Progenitor cell of endocrine pancreas (in vitro differentiated cells): Measurements from ENCODE around the gene TTLL11. TPM values are rescaled to one million over a fixed set of nuclear protein-coding genes. Genes with fewer than 3 reads are reported as not detected.

Source experiments
- DNase-seq: peaks from one replicate; pipeline ENCODE4 v3.0.0; 2021; ENCODE audit warnings: low spot score; ENCODE audit not compliant: unreplicated experiment
- H3K27ac Mint-ChIP-seq: 2 replicates; pipeline ENCODE4 v1.8.0; 2021; ENCODE audit warnings: mild to moderate bottlenecking, moderate library complexity, mixed read lengths
- H3K27me3 Mint-ChIP-seq: 2 replicates; pipeline ENCODE4 v1.8.0; 2021; ENCODE audit warnings: mixed read lengths
- H3K36me3 Mint-ChIP-seq: 2 replicates; pipeline ENCODE4 v1.8.0; 2022; ENCODE audit warnings: mixed read lengths; ENCODE audit not compliant: insufficient read depth
- H3K4me1 Mint-ChIP-seq: 2 replicates; pipeline ENCODE4 v1.8.0; 2021; ENCODE audit warnings: low read depth, mixed read lengths
- H3K4me3 Mint-ChIP-seq: 2 replicates; pipeline ENCODE4 v1.8.0; 2021; ENCODE audit warnings: low read depth, mild to moderate bottlenecking, moderate library complexity, mixed read lengths
- H3K9me3 Mint-ChIP-seq: 2 replicates; pipeline ENCODE4 v1.8.0; 2021; ENCODE audit warnings: low read depth, mixed read lengths
- CTCF ChIP-seq: fragments of 200-600 bp; sonication (generic); IDR thresholded peaks from one replicate; pipeline ENCODE4 v1.5.0; 2021; ENCODE audit warnings: antibody characterized with exemption, mild to moderate bottlenecking; ENCODE audit not compliant: unreplicated experiment
- total RNA-seq: library from RNA; stranded (reverse); gene quantifications from 2 replicates; pipeline ENCODE4 v1.2.1, GENCODE V29; 2021

The TTLL11 gene
- total RNA-seq, 1 donor from 2014 or later = 5.3 TPM

- Mint-ChIP-seq H3K27me3 (peaks cover 2% of the 10 kb centered on the region), H3K4me3 (no peak overlapping the region), H3K36me3 (no peaks in the 10 kb centered on the region), H3K4me1 (peaks cover 6% of the 10 kb centered on the region), H3K27ac (no peak overlapping the region), H3K9me3 (no peaks in the 10 kb centered on the region)
- DNase-seq = no peak
- no peak for TF ChIP-seq CTCF
These were observed 265.7 kb downstream of the TTLL11 start for GRCh38 chr9:121827251-121827967.

- no peak overlapping the region for H3K27ac Mint-ChIP-seq
- H3K9me3 Mint-ChIP-seq = no peaks in the 10 kb centered on the region
- TF ChIP-seq CTCF = no peak
- H3K36me3 Mint-ChIP-seq = no peaks in the 10 kb centered on the region
- no peak overlapping the region for H3K4me3 Mint-ChIP-seq
- peaks cover 3% of the 10 kb centered on the region for H3K27me3 Mint-ChIP-seq
- H3K4me1 Mint-ChIP-seq = peaks cover 6% of the 10 kb centered on the region
- no peak for DNase-seq
These were observed 266.4 kb downstream of the TTLL11 start for GRCh38 chr9:121826711-121827110.

- TF ChIP-seq CTCF = no peak
- H3K36me3 Mint-ChIP-seq = no peaks in the 10 kb centered on the region
- no peak for DNase-seq
- H3K9me3 Mint-ChIP-seq = no peaks in the 10 kb centered on the region
- H3K27me3 Mint-ChIP-seq = peaks cover 7% of the 10 kb centered on the region
- no peak overlapping the region for H3K27ac Mint-ChIP-seq
- H3K4me1 Mint-ChIP-seq = peaks cover 6% of the 10 kb centered on the region
- H3K4me3 Mint-ChIP-seq = no peak overlapping the region
These were observed 267.9 kb downstream of the TTLL11 start for GRCh38 chr9:121825031-121825691.

- H3K4me1 Mint-ChIP-seq = peaks cover 6% of the 10 kb centered on the region
- H3K27ac Mint-ChIP-seq = no peak overlapping the region
- no peaks in the 10 kb centered on the region for H3K9me3 Mint-ChIP-seq
- H3K27me3 Mint-ChIP-seq = peaks cover 7% of the 10 kb centered on the region
- peak; percentile 42 for TF ChIP-seq CTCF
- no peak overlapping the region for H3K4me3 Mint-ChIP-seq
- no peak for DNase-seq
- no peaks in the 10 kb centered on the region for H3K36me3 Mint-ChIP-seq
These were observed 268.5 kb downstream of the TTLL11 start for GRCh38 chr9:121824651-121825030.

GRCh38 chr9:121823451-121824169 lies 269.5 kb downstream of the TTLL11 start:
- Mint-ChIP-seq H3K27ac (no peak overlapping the region), H3K9me3 (no peaks in the 10 kb centered on the region), H3K36me3 (no peaks in the 10 kb centered on the region), H3K4me3 (no peak overlapping the region), H3K4me1 (peaks cover 7% of the 10 kb centered on the region), H3K27me3 (peaks cover 11% of the 10 kb centered on the region)
- DNase-seq = no peak
- TF ChIP-seq CTCF = no peak
